ENCODE measurements around the gene MAP3K5. TPM values are rescaled to one million over a fixed set of nuclear protein-coding genes. Genes with fewer than 3 reads are reported as not detected.

The MAP3K5 gene
- total RNA-seq, 1 donor from 2014 or later: 24.4 TPM

- peaks cover 9% of the 10 kb centered on the region for H3K4me1 Mint-ChIP-seq
- intact Hi-C loops (cut with micrococcal nuclease): loop anchor here (5.0 to 10.0 kb wide), 3 partner anchors 297 to 1097 kb away; partner anchors contain the start of gene MTFR2
- H3K9me3 Mint-ChIP-seq: no peaks in the 10 kb centered on the region
- peaks cover 23% of the 10 kb centered on the region for H3K27me3 Mint-ChIP-seq
- ATAC-seq (ENCODE audit: low read depth): no peak
- no peak overlapping the region for H3K27ac Mint-ChIP-seq
- no peak overlapping the region for H3K4me3 Mint-ChIP-seq
- no peak for TF ChIP-seq CTCF (IDR thresholded peaks at IDR 0.05)
- no peak for DNase-seq
- POLR2A ChIA-PET: no interaction called here
- CTCF ChIA-PET: interaction anchor here (0.7 kb wide), 1 partner anchor 219 kb away, joined by 4 read pairs; no protein-coding TSS in a partner anchor
- peaks cover 16% of the 10 kb centered on the region for H3K36me3 Mint-ChIP-seq (ENCODE audit: low read depth)
Measured at GRCh38 chr6:136552054-136552453, 240.2 kb downstream of the MAP3K5 start.

GRCh38 chr6:136551103-136551502, 241.2 kb downstream of the MAP3K5 start:
- Mint-ChIP-seq H3K27ac (no peak overlapping the region), H3K27me3 (peaks cover 32% of the 10 kb centered on the region), H3K4me1 (peaks cover 9% of the 10 kb centered on the region), H3K9me3 (no peaks in the 10 kb centered on the region), H3K36me3 (ENCODE audit: low read depth) (peaks cover 9% of the 10 kb centered on the region), H3K4me3 (peak overlapping the region; percentile 66)
- ChIA-PET CTCF (interaction anchor here (1.3 kb wide), 1 partner anchor 8 kb away, joined by 4 read pairs; no protein-coding TSS in a partner anchor), POLR2A (no interaction called here)
- TF ChIP-seq CTCF (IDR thresholded peaks at IDR 0.05): no peak
- intact Hi-C loops (cut with micrococcal nuclease): loop anchor here (5.0 to 10.0 kb wide), 3 partner anchors 296 to 1096 kb away; partner anchors contain the start of gene MTFR2
- DNase-seq (no peak), ATAC-seq (ENCODE audit: low read depth) (no peak)

GRCh38 chr6:136550330-136551071, 241.8 kb downstream of the MAP3K5 start, which contains the start of gene MAP7:
Gene MAP7 (minus strand): TSS chr6:136550422. CDS start chr6:136550408, 14 bp downstream.
- peaks cover 5% of the 10 kb centered on the region for H3K36me3 Mint-ChIP-seq (ENCODE audit: low read depth)
- ChIA-PET POLR2A (no interaction called here), CTCF (interaction anchor here (0.8 to 1.3 kb wide), 2 partner anchors 9 to 242 kb away, joined by 3 to 4 read pairs; partner anchors contain the start of gene MAP3K5)
- intact Hi-C loops (cut with micrococcal nuclease): loop anchor here (5.0 to 10.0 kb wide), 3 partner anchors 296 to 1096 kb away; partner anchors contain the start of gene MTFR2
- peak; percentile 78 for TF ChIP-seq CTCF (IDR thresholded peaks at IDR 0.05)
- peaks cover 32% of the 10 kb centered on the region for H3K27me3 Mint-ChIP-seq
- peak; percentile 63 for DNase-seq
- H3K4me1 Mint-ChIP-seq: peaks cover 9% of the 10 kb centered on the region
- no peaks in the 10 kb centered on the region for H3K9me3 Mint-ChIP-seq
- H3K4me3 Mint-ChIP-seq: peak within 1 kb of the TSS; percentile 71
- peak; percentile 81 for ATAC-seq (ENCODE audit: low read depth)
- no peak within 1 kb of the TSS for H3K27ac Mint-ChIP-seq

GRCh38 chr6:136550045-136550329, 242.3 kb downstream of the MAP3K5 start:
- ATAC-seq (ENCODE audit: low read depth) (peak; percentile 66), DNase-seq (no peak)
- POLR2A ChIA-PET: no interaction called here
- peak overlapping the region; percentile 57 for H3K4me3 Mint-ChIP-seq
- CTCF ChIA-PET: interaction anchor here (0.8 to 1.3 kb wide), 2 partner anchors 10 to 242 kb away, joined by 3 to 4 read pairs; partner anchors contain the start of gene MAP3K5
- peaks cover under 1% of the 10 kb centered on the region for H3K36me3 Mint-ChIP-seq (ENCODE audit: low read depth)
- H3K9me3 Mint-ChIP-seq: no peaks in the 10 kb centered on the region
- peaks cover 9% of the 10 kb centered on the region for H3K4me1 Mint-ChIP-seq
- intact Hi-C loops (cut with micrococcal nuclease): loop anchor here (5.0 to 10.0 kb wide), 3 partner anchors 295 to 1095 kb away; partner anchors contain the start of gene MTFR2
- no peak overlapping the region for H3K27ac Mint-ChIP-seq
- peaks cover 37% of the 10 kb centered on the region for H3K27me3 Mint-ChIP-seq
- TF ChIP-seq CTCF (IDR thresholded peaks at IDR 0.05): no peak
